K562 (cell line): ENCODE measurements around the gene GFI1B. TPM values are rescaled to one million over a fixed set of nuclear protein-coding genes. Genes with fewer than 3 reads are reported as not detected.

Source experiments
- BHLHE40 ChIP-seq: IDR thresholded peaks from 2 replicates; pipeline ENCODE4 v1.6.1; 2011; ENCODE audit warnings: low read length, improper control_type of control experiment
- CBFA2T2 ChIP-seq: fragments of 450-650 bp; conservative IDR thresholded peaks from 2 replicates; pipeline ENCODE4 v1.6.1; 2017; ENCODE audit warnings: mild to moderate bottlenecking
- CBX3 ChIP-seq, 2 experiments: IDR thresholded peaks; 1 replicate in 1 of 2; 2 replicates in 1 of 2; pipeline ENCODE4 v1.6.1; 2012; ENCODE audit warnings: inconsistent platforms in 2 of 2, low read length in 2 of 2, borderline replicate concordance in 1 of 2, control low read depth in 1 of 2
- CCAR2 ChIP-seq: fragments of 200-400 bp; formaldehyde crosslinking; IDR thresholded peaks from 2 replicates; pipeline ENCODE4 v1.6.1; 2017; ENCODE audit warnings: mild to moderate bottlenecking, low read depth, low read length
- ETV5 ChIP-seq: sonication (generic); formaldehyde crosslinking; IDR thresholded peaks from 2 replicates; pipeline ENCODE4 v1.4.0; 2020; ENCODE audit warnings: low read depth, mild to moderate bottlenecking, missing genetic modification reagents
- FIP1L1 ChIP-seq: fragments of 200-400 bp; formaldehyde crosslinking; IDR thresholded peaks from 2 replicates; pipeline ENCODE4 v1.6.1; 2018; ENCODE audit warnings: mild to moderate bottlenecking, low read depth, low read length; ENCODE audit not compliant: poor library complexity, severe bottlenecking
- FOXA3 ChIP-seq, 2 experiments: fragments of 450-650 bp in 1 of 2; sonication (generic) in 1 of 2; formaldehyde crosslinking; IDR thresholded peaks in 1 of 2; conservative IDR thresholded peaks in 1 of 2; 2 replicates each; pipeline versions ENCODE4 v1.4.0 to v1.8.0; 2020 to 2022; ENCODE audit warnings: mild to moderate bottlenecking in 2 of 2, missing genetic modification reagents in 1 of 2
- FOXJ2 ChIP-seq: fragments of 200-800 bp; sonication (Bioruptor generic); IDR thresholded peaks from 2 replicates; pipeline ENCODE4 v1.6.1; 2016; ENCODE audit warnings: missing genetic modification characterization, missing compliant biosample characterization
- FOXK2 ChIP-seq, 2 experiments: fragments of 450-650 bp; IDR thresholded peaks in 1 of 2; conservative IDR thresholded peaks in 1 of 2; 2 replicates each; pipeline ENCODE4 v1.6.1; 2016; ENCODE audit warnings: low read depth in 2 of 2, mild to moderate bottlenecking in 1 of 2
- FOXP1 ChIP-seq: sonication (generic); formaldehyde crosslinking; IDR thresholded peaks from 2 replicates; pipeline ENCODE4 v1.8.0; 2022; ENCODE audit warnings: mild to moderate bottlenecking, missing genetic modification reagents
- KLF16 ChIP-seq: IDR thresholded peaks from 2 replicates; pipeline ENCODE4 v1.6.1; 2016; ENCODE audit warnings: antibody characterized with exemption
- POLR2G ChIP-seq: fragments of 200-400 bp; formaldehyde crosslinking; IDR thresholded peaks from 2 replicates; pipeline ENCODE4 v1.6.1; 2017; ENCODE audit warnings: low read depth, mild to moderate bottlenecking, antibody characterized with exemption, low read length, moderate library complexity
- SFPQ ChIP-seq: fragments of 200-400 bp; formaldehyde crosslinking; IDR thresholded peaks from 2 replicates; pipeline ENCODE4 v1.6.1; 2017; ENCODE audit warnings: mild to moderate bottlenecking, low read depth, low read length, moderate library complexity
- SRSF7 ChIP-seq: fragments of 200-400 bp; formaldehyde crosslinking; optimal IDR thresholded peaks from 2 replicates; pipeline ENCODE3; 2017; ENCODE audit warnings: mild to moderate bottlenecking, low read depth, low read length
- TARDBP ChIP-seq: fragments of 450-650 bp; IDR thresholded peaks from 2 replicates; pipeline ENCODE4 v1.6.1; 2016
- ZKSCAN3 ChIP-seq: fragments of 250-450 bp; sonication (Bioruptor Pico); IDR thresholded peaks from 2 replicates; pipeline ENCODE4 v1.4.0; 2020
- ZNF318 ChIP-seq, 2 experiments: fragments of 450-650 bp; IDR thresholded peaks; 2 replicates each; pipeline ENCODE4 v1.6.1; 2016; ENCODE audit warnings: mild to moderate bottlenecking in 2 of 2, borderline replicate concordance in 1 of 2, low read depth in 1 of 2, moderate library complexity in 1 of 2
- polyA plus RNA-seq, 8 experiments: library from polyadenylated mRNA; depleted of rRNA in 4 of 8; stranded (reverse) in 5 of 8; unstranded in 3 of 8; fragments of >200 nt; fragmentation: Nextera tagmentation in 2 of 8; fragmentation: Illumina TruSeq in 1 of 8; extraction: Ambion mirVana in 2 of 8; extraction: Trizol in 1 of 8; gene quantifications; 2 replicates each; pipeline versions ENCODE4 v1.2.1 to v1.2.3, GENCODE V29; 2011 to 2014; ENCODE audit warnings: inconsistent platforms in 1 of 8, missing spikeins in 1 of 8
- total RNA-seq, 7 experiments: library from RNA; depleted of rRNA in 6 of 7; stranded (reverse); fragments of >200 nt in 6 of 7; fragmentation: Illumina TruSeq in 2 of 7; extraction: Trizol in 2 of 7; gene quantifications; 2 replicates each; pipeline versions ENCODE4 v1.2.1 to v1.2.3, GENCODE V29; 2011 to 2021; ENCODE audit warnings: low replicate concordance in 1 of 7

The GFI1B gene
- total and polyA plus RNA-seq, 9 of the 15 experiments (the other 6 are each of a cell fraction or from before 2014, with no cell fraction given): 8.0 to 75.7 (median 34.5) TPM

DNA sequence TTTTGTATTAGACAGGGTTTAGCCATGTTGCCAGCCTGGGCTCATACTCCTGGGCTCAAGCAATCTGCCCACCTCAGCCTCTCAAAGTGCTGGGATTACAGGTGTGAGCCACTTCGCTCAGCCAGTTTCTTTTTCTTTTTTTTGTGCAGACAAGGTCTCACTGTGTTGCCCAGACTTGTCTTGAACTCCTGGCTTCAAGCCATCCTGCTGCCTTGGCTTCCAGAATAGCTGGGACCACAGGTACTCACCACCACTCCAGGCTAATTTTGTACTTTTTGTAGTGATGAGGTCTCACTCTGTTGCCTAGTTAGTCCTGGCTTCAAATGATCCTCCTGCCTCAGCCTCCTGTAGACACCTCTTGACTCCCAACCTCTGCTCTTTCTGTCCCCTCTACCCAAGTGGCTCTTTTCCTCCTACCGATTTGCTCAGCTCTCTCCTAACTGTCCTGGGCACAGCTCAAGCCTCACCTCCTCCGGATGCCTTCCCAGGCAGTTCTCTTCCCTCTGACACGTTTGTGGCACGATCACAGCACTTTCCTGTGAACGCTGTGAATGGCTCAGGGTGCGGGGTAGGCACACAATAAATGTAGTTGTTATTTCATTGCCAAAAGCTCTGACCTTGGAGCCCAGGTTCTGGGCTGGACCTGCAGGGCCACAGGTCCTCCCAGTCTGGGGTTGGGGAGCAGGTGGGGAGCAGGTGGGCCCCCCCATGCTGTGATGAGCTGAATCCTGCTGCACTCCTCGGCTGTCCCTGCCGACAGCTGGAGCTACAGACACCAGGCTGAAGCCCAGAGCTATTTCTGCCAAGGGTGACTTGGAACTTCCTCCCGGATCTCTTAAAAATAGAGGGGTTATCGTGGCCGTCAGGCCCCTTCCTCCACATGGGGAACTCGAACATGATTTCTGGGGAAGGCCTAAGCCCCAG lies 23.9 kb downstream of the GFI1B start (continued):
- TF ChIP-seq CBX3 (IDR thresholded peaks at IDR 0.05; ENCODE audit: borderline replicate concordance in 1 of 2, low read length in 2 of 2): no peak
- no peak for TF ChIP-seq BHLHE40
- TF ChIP-seq CBFA2T2: no peak; the same call in 1 of the 2 replicates
- no peak for TF ChIP-seq SFPQ
- TF ChIP-seq ZNF318 (IDR thresholded peaks at IDR 0.05; ENCODE audit: borderline replicate concordance in 1 of 2, low read depth in 1 of 2): no peak
- TF ChIP-seq ZKSCAN3 (CRISPR knock-in tag): no peak
- no peak for TF ChIP-seq FIP1L1
- TF ChIP-seq ETV5 (CRISPR knock-in tag): no peak
- TF ChIP-seq POLR2G: peak; percentile 25; the same call in 1 of the 2 replicates
- no peak for TF ChIP-seq CCAR2
- no peak for TF ChIP-seq FOXK2 (conservative IDR thresholded peaks at IDR 0.05 in 1 of 2, IDR thresholded peaks at IDR 0.05 in 1 of 2; ENCODE audit: low read depth in 2 of 2)
- 0 out of 4 replicates have a peak, but pooled peaks of 1 of the 2 experiments have one; percentile 44 for TF ChIP-seq FOXA3 (CRISPR knock-in tag; conservative IDR thresholded peaks at IDR 0.05 in 1 of 2, IDR thresholded peaks at IDR 0.05 in 1 of 2)
- TF ChIP-seq KLF16: peak; percentile 46; the same call in 1 of the 2 replicates
- TF ChIP-seq TARDBP: no peak
- no peak for TF ChIP-seq SRSF7
- 0 out of 2 replicates have a peak, but pooled peaks have one; percentile 53 for TF ChIP-seq FOXP1 (CRISPR knock-in tag)
- no peak for TF ChIP-seq FOXJ2
